ENCODE data around the gene HAP1. TPM values are rescaled to one million over a fixed set of nuclear protein-coding genes. Genes with fewer than 3 reads are reported as not detected.

Gene HAP1
- total and polyA plus RNA-seq, 2 experiments from 2014 or later = not detected

DNA sequence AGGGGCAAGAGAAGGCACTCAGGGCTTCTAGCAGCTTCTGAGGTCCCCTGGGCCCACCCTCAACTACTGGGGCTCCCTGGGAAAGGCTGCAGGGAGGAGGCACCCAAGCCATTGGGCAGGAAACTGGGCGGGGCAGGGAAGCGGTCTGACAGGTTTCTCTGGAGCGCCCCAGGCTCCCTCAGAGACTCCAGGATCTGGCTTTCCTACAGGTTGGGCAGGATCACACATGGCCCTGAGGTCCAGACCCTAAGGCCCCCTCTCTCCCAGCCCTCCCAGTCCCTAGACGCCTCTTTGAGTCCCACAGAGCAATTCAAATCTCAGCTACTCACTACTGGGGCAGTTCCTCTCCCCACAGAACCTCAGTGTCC, 37.8 kb upstream of the HAP1 start:
- Histone ChIP-seq H3K36me3 (ENCODE audit: low read depth) (no peaks in the 10 kb centered on the region), H3F3A (ENCODE audit: insufficient read depth) (no peaks in the 10 kb centered on the region), H3K4me1 (ENCODE audit: insufficient read depth) (no peaks in the 10 kb centered on the region), H3K4me3 (no peak overlapping the region), H3K27me3 (replicated peaks; ENCODE audit: insufficient read depth) (no peaks in the 10 kb centered on the region), H3K4me2 (ENCODE audit: unreplicated experiment) (no peak overlapping the region), H3K9me2 (ENCODE audit: insufficient read depth) (no peaks in the 10 kb centered on the region), H3K9ac (no peak overlapping the region), H3K27ac (no peak overlapping the region), H3K9me3 (ENCODE audit: low read depth) (no peaks in the 10 kb centered on the region), H4K20me1 (ENCODE audit: insufficient read depth) (no peaks in the 10 kb centered on the region), H3K79me2 (ENCODE audit: insufficient read depth) (no peaks in the 10 kb centered on the region), H2AFZ (no peak overlapping the region)
- 77 to 82% methylated on average over 4 of the region's 4 CpGs for WGBS, 2 experiments (ENCODE audit: low coverage in 1 of 2, low lambda C conversion rate in 2 of 2, missing lambda C conversion rate in 2 of 2)
- no peak for DNase-seq
- TF ChIP-seq EZH2 (IDR thresholded peaks at IDR 0.05; ENCODE audit: insufficient read depth, poor library complexity, severe bottlenecking) (no peak), EZH2phosphoT487 (IDR thresholded peaks at IDR 0.05; ENCODE audit: insufficient read depth, low read depth) (no peak)
- in situ Hi-C loops (cut with MboI) = no loop called here

DNA sequence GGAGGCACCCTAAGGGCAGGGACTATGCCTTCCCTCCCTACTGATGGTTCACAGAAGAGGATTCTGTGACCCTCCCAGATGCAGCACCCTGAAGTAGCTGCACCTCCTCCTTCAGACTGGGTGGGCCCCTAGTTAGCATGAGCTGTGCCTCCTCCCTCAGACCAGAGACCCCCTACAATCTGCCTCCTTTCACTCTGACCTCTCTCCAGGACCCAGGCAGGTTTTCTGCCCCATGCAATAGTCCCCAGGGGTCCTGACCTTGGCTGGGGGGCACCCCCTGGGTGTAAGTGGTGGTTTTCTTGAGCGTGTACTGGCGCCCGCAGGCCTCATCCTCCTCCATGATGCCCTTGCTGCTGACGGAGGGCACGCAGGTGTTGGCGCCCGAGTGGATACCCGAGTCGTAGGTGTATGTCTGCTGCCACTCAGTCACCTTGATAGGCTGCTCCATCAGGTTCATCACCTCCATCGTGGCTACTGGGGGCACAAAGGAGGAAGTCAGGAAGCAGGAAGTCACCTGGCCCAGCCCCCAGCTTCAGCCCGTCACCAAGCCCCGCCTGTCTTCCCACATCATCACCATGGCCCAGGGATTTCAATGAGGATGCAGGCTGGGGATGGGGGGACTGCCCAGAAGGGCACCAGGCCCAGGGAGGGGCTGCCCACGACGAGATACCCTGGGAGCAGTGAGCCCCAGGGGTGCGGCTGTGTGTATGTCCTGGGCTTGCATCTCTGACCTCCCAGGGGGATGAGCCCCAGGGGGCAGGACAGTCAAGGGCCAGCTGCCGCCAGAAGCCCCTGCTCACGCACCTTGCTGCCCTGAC, 37.2 kb upstream of the HAP1 start:
- in situ Hi-C loops (cut with MboI) = no loop called here
- DNase-seq = no peak
- no peak overlapping the region for H3K9ac ChIP-seq
- no peak overlapping the region for H3K4me3 ChIP-seq
- no peak overlapping the region for H3K4me2 ChIP-seq (ENCODE audit: unreplicated experiment)
- no peak overlapping the region for H2AFZ ChIP-seq
- H3K9me3 ChIP-seq (ENCODE audit: low read depth) = no peaks in the 10 kb centered on the region
- no peaks in the 10 kb centered on the region for H4K20me1 ChIP-seq (ENCODE audit: insufficient read depth)
- no peaks in the 10 kb centered on the region for H3K4me1 ChIP-seq (ENCODE audit: insufficient read depth)
- no peaks in the 10 kb centered on the region for H3K79me2 ChIP-seq (ENCODE audit: insufficient read depth)
- H3K27me3 ChIP-seq (replicated peaks; ENCODE audit: insufficient read depth) = no peaks in the 10 kb centered on the region
- H3K9me2 ChIP-seq (ENCODE audit: insufficient read depth) = no peaks in the 10 kb centered on the region
- no peak for TF ChIP-seq EZH2 (IDR thresholded peaks at IDR 0.05; ENCODE audit: insufficient read depth, poor library complexity, severe bottlenecking)
- no peak for TF ChIP-seq EZH2phosphoT487 (IDR thresholded peaks at IDR 0.05; ENCODE audit: insufficient read depth, low read depth)
- H3K27ac ChIP-seq = no peak overlapping the region
- no peaks in the 10 kb centered on the region for H3F3A ChIP-seq (ENCODE audit: insufficient read depth)
- whole genome bisulfite sequencing, 2 experiments (ENCODE audit: low coverage in 1 of 2, low lambda C conversion rate in 2 of 2, missing lambda C conversion rate in 2 of 2) = 76 to 78% methylated on average over 16 to 17 of the region's 17 CpGs
- H3K36me3 ChIP-seq (ENCODE audit: low read depth) = no peaks in the 10 kb centered on the region

DNA sequence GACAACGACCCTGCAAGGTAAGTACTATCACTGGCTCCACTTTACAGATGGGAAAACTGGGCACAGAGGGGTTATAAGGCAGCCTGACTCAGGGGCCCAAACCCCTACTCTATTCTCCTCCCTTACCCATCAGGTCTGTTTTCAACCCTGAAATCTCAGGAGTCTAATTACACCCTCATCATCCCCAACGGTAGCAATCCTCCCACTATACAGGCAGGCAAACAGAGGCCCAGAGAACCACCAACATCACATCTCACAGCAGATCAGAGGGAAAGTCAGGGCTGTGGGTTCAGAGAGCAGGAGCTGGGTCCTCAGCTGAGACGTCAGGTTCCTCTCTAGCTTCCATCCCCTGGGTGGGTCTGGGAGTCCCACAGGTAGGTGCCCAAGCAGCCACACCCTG, 35.5 kb upstream of the HAP1 start:
- Histone ChIP-seq H3K4me3 (no peak overlapping the region), H2AFZ (no peak overlapping the region), H3K36me3 (ENCODE audit: low read depth) (no peaks in the 10 kb centered on the region), H3K27ac (no peak overlapping the region), H3K9me3 (ENCODE audit: low read depth) (no peaks in the 10 kb centered on the region), H4K20me1 (ENCODE audit: insufficient read depth) (no peaks in the 10 kb centered on the region), H3K4me2 (ENCODE audit: unreplicated experiment) (no peak overlapping the region), H3K9ac (no peak overlapping the region), H3F3A (ENCODE audit: insufficient read depth) (no peaks in the 10 kb centered on the region), H3K79me2 (ENCODE audit: insufficient read depth) (no peaks in the 10 kb centered on the region), H3K9me2 (ENCODE audit: insufficient read depth) (no peaks in the 10 kb centered on the region), H3K4me1 (ENCODE audit: insufficient read depth) (no peaks in the 10 kb centered on the region), H3K27me3 (replicated peaks; ENCODE audit: insufficient read depth) (no peaks in the 10 kb centered on the region)
- TF ChIP-seq EZH2 (IDR thresholded peaks at IDR 0.05; ENCODE audit: insufficient read depth, poor library complexity, severe bottlenecking) = no peak
- no peak for TF ChIP-seq EZH2phosphoT487 (IDR thresholded peaks at IDR 0.05; ENCODE audit: insufficient read depth, low read depth)
- in situ Hi-C loops (cut with MboI) = no loop called here
- DNase-seq = no peak
- WGBS, 2 experiments (ENCODE audit: low coverage in 1 of 2, low lambda C conversion rate in 2 of 2, missing lambda C conversion rate in 2 of 2) = 55 to 70% methylated on average over 3 of the region's 3 CpGs

DNA sequence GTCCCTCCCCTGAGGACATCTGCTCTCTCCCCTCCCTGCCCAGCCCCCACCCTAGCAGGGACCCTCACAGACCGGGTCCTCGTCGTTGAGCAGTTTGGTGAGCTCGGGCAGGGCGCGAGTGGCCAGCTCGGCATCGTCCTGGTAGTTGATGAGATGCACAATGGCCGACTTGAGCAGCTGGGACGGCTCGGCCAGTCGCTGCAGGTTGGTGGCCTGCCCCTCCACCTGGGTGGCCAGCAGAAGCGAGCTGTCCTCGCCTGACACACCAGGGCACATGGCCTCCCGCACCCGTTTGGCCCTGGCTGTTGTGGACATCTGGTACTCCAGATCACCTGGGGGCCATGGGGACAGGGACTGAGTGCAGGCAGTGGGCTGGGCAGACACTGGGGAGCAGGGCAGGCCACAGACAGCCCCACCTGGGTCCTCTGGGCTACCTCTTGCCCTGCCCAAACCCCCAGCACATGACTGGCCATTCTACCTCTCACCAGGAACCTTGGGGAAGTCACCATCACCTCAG, 35.0 kb upstream of the HAP1 start:
- Histone ChIP-seq H3K36me3 (ENCODE audit: low read depth) (no peaks in the 10 kb centered on the region), H3K9me2 (ENCODE audit: insufficient read depth) (no peaks in the 10 kb centered on the region), H3K9ac (no peak overlapping the region), H3K27ac (no peak overlapping the region), H2AFZ (no peak overlapping the region), H3K4me2 (ENCODE audit: unreplicated experiment) (no peak overlapping the region), H3K79me2 (ENCODE audit: insufficient read depth) (no peaks in the 10 kb centered on the region), H3K9me3 (ENCODE audit: low read depth) (no peaks in the 10 kb centered on the region), H3F3A (ENCODE audit: insufficient read depth) (no peaks in the 10 kb centered on the region), H4K20me1 (ENCODE audit: insufficient read depth) (no peaks in the 10 kb centered on the region), H3K4me3 (no peak overlapping the region), H3K4me1 (ENCODE audit: insufficient read depth) (no peaks in the 10 kb centered on the region), H3K27me3 (replicated peaks; ENCODE audit: insufficient read depth) (no peaks in the 10 kb centered on the region)
- no peak for DNase-seq
- no peak for TF ChIP-seq EZH2phosphoT487 (IDR thresholded peaks at IDR 0.05; ENCODE audit: insufficient read depth, low read depth)
- no peak for TF ChIP-seq EZH2 (IDR thresholded peaks at IDR 0.05; ENCODE audit: insufficient read depth, poor library complexity, severe bottlenecking)
- in situ Hi-C loops (cut with MboI) = no loop called here
- WGBS, 2 experiments (ENCODE audit: low coverage in 1 of 2, low lambda C conversion rate in 2 of 2, missing lambda C conversion rate in 2 of 2) = 80 to 83% methylated on average over 12 to 14 of the region's 16 CpGs
